Stimulated activated CD8-positive, alpha-beta memory T cell treated with anti-CD3 and anti-CD28 coated beads, Interleukin-4, amount 100 ng/mL, for 48 hours (primary cell): ENCODE measurements around the gene SAMD14.

Experiments used
- DNase-seq: peaks from one replicate; pipeline ENCODE4 v3.0.0-alpha.2; 2020

SAMD14 gene

DNA sequence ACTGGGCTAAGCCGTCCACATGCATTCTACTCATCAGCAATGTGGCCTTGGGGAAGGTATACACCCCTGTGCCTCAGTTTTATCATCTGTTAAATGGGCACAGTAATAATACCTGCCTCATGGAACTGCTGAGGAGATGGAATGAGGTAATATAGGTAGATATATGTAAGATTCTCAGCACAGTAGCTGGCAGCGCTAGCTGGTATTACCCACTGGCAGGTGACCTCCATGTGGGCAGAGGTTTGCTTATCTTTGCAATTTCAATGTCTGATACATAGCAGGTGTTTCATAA, 34.7 kb upstream of the SAMD14 start:
- no peak for DNase-seq

DNA sequence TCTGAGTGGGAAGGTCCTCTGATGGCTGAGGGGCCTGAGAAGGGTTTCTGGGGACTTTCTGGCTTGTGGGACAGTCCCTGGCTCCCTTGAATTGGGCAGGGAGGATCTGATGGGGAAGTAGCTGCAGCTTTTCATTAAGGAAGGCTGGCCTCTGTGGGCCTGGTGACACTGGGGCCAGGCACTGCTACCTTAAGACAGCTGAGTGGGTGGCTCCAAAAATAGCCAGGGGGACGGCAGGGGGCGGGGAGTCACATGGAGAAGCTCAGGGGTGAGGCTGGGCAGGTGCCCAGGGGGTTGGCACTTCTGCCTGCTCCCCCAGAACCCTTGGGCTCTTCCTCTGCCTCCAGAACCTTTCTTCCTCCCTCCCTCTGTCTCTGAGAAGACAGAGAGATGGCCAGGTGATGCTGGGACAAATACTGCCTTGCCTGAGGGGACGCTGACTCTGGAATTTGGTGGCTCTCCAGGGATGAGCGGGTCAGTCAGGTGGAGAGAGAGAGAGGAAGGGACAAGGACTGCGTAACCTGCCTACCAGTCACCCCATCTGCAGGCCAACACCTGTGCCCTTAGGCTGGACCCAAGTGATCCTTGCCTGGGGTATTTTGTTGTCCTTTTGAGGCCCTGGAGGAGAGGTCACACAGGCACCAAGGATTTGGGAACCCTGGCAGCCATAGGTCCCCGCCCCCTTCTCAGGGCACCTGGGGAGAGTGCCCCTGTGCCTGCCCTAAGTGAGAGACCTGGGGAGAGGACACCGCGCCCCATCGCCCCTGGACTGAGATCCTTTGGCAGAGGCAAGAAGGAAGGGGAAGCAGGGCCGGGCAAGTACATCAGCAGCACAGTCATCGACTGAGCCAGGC, 34.1 kb upstream of the SAMD14 start:
- no peak for DNase-seq

DNA sequence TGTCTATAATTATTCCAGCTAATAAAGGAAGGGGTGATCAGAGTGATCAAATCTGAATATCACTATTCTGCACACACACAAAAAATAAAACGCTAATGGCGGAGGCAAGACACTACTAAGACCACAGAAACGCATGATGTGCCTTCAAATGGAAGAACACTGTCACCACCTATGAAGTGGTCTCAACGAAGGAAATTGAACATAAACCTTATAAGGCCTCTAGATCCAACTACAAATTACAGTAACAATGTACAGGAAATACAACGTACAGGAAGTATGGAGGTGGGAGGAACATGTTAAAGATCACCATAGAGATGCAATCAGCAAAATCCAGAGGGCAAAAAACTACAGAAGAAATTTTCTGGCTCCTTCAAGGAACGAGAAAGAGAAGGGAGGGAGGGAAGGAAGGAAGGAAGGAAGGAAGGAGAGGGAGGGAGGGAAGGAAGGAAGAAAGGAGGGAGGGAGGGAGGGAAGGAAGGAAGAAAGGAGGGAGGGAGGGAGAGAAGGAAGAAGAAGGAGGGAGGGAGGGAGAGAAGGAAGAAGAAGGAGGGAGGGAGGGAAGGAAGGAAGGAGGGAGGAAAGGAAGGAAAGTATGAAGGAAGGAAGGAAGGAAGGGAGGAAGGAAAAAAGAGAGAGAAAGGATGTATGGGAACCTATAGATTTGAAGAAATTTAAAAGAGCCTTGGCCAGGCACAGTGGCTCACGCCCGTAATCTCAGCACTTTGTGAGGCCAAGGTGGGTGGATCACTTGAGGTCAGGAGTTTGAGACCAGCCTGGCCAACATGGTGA, 32.7 kb upstream of the SAMD14 start:
- DNase-seq = no peak

DNA sequence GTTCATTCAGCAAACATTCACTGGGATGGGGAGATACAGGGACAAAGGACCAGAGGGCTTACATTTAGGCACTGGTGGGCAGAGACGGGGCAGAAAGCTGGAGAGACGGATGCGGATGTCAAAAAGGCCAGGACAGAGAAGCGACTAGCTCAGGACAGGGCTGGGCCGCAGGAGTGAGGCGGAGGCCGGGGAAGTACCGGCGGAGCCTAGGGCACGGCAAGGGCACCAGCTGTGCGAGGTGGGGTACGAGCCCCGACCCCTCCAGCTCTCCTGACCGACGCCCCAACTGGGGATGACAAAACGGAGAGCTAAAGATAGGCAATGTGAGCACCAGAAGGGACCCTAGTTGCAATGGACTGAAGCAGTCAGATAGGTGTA, 31.9 kb upstream of the SAMD14 start:
- no peak for DNase-seq

DNA sequence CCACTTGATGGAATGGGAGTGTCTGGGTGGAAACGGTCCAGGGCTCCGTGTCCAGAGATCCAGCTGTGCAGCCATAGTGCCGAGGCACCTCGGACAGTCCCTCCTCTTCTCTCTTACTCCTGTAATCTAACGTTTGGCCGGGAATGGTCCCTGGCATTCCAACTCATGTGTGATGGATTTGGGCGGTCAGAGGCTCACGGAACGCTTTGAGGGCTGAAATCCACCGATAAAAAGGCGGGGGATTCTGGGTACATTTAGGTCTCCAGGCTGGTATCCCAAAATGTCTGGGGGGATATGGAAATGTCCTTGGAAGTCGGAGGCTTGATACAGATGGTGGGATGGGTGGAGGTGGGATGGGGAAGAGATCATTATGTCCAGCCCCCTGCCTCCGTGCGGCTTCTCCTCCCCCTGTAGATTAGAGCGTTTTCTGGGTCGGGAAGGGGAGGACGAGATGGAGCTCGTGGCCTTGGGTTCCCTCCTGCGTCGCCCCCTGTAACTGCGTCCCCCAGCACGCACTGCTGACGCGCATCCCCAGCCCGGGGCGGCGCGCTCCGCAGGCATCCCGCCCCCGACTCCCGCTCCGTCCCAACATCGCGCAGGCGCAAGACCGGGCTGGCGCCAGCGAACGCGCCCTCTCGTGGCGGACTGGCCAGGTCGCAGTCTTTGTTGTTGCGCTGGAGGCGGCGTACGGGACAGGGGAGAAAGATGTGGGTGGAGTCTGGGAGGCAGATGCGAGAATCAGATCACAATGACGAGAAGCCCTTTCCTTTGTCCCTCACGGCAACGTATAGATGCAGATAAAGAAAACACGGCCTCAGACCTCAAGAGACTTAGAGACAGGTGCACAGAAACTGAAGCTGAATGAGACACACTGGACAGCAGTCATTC, 31.3 kb upstream of the SAMD14 start:
- peak; percentile 97 for DNase-seq

DNA sequence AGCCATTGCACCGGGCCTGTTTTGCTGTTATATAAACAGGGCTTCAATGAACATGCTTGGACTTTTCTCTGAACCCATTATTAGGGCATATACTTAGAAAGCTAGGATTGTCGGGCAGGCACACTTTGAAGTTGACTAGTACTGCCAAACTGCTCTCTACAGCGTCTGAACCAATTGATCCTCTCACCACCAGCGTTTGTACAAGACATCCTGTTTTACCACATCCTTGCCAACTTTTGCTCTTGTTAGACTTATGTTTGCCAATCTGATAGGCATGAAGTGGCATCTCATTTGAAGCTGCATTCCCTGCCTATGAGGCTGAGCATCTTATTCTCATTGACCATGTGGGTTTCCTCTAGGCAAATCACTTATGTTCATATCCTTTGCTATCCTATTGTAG, 27.9 kb upstream of the SAMD14 start:
- DNase-seq = no peak

DNA sequence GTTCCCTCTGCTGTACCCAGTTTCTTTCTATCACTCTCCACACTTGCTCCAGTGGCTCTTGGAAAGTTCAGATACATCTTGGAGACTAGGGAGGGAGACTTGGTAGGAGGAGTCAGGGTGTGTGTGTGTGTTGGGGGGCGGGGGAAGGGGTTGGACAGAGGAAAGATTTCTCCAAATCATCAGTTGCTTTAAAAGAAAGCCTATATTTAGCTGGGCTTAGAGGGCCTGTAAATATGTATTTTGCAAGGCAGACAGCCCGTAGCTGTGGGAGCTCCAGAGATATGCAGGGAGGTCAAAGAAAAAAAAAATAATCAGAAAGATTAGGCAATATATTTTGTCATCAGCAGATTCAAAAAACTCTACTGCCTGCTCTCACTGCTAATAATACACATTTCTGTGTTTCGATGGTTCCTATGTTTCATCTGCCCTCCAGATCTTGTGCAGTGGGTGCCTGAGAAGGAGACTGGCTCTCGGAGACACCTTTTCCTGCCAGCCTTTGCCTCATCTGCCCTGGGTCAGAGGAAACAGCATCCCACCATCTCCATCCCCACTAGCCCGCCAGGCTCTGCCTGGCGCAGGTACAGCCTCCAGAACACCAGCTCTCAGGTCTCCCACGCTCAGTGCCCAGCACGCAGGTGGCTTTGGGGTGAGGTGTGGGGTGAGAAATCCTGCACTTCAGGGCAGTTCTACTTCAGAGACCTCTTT, 25.3 kb upstream of the SAMD14 start:
- no peak for DNase-seq

DNA sequence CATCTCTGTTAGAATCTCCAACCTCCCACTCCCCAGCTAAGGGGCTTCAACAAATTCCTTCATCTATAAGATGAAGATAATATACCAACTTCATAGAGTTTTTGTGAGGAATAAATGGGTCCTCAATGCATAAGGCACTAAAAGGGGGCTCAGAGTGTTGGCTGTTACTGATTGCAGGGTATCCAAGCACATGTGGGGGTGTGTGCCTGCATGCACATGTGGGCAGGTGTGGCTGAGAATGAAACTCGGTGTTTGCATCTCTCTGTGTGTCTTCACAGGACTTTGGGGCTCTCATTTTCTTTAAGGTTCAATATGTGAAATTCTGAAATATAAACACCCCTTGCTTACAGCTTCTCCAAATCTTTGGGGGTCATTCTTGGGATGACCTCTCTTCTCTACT, 24.6 kb upstream of the SAMD14 start:
- no peak for DNase-seq

DNA sequence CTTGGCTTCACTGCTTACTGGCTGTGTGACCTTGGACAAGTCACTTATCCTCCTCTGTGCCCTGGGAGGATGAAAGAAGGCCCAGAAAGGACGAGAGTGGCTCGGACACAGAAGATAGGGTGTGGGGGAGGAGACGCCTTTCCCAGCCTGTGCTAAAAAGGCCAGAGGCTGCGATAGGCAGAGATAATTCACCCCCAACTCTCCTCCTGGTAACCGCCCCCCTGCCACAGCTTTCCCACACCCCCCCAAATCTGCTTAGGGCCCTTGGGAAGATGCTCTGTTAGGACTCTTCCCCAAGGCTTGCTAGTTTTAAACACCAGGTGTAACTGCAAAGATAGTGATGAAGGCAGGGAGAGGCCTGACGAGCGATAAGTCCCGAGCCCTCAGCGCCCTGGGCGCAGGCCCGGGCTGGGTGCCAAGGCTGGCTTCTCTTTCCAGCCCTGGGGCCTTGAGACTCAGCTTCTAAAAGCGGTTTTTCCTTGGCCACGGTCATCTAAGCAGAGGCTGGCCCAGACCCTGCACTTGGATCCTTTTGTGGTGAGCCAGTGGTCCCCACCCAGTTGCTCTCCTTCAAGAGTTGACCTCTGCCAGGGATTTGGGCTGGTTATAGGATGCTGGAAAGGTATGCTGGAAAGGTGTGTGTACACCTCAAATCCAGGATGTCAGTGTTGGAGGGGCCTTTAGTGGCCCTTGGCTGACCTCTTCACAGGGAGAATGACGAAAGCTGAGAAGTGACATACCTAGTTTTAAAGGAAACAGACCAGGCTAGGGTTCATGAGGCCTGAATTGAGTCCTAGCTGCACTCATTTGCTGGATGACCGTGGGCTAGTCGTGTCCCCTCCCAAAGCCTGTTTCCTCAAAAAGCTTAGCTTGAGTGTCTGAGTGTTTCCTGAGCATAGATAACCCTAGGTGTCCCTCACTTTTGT, 24.0 kb upstream of the SAMD14 start:
- DNase-seq = no peak

DNA sequence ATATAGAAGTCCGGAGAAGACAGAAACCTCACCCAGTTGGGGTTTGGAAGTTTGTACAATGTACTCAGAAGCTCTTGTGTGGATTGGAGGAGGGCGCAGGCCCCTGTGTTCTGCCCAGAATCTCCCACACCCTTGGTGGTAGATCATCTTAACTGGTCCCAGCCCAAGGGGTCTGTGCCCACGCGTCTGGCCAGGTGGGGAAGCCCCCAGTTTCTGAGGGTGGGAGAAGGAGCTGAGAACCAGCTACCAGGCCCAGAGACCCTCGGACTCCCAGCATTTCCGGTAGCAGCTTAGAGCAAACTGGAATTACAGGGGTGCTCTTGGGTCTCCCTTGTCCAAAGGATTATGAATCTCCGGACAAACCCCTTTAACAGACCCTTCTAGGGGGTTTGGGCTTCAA, 22.8 kb upstream of the SAMD14 start:
- DNase-seq = no peak

DNA sequence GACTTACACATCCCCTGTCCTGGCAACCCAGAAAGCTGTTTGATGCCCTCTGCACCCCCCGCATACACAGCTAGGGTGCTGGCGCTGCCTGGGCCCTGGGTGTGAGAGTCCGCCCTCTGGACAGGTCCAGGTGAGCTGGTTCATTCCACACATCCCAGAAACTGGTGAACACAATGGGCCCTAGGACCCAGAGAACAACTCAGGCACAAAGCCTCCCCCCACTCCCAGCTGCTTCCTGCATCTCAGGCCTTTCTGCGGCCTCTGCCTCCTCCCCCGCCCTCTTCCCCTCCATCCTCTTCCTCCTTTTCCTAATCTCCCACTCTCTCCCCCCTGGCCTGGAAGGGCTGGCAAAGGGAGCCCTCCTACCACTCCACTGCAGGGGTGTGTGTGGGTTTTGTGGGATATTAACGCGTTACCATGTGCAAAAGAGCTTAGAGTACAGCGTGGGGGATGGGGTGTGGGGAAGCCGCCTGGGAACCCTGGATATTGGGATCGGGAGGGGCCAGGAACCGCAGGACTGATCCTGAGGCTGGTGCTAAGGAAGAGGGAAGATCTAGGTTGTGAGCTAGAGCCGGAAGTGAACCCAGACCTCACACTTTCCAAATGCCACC, 22.1 kb upstream of the SAMD14 start:
- peak; percentile 72 for DNase-seq

DNA sequence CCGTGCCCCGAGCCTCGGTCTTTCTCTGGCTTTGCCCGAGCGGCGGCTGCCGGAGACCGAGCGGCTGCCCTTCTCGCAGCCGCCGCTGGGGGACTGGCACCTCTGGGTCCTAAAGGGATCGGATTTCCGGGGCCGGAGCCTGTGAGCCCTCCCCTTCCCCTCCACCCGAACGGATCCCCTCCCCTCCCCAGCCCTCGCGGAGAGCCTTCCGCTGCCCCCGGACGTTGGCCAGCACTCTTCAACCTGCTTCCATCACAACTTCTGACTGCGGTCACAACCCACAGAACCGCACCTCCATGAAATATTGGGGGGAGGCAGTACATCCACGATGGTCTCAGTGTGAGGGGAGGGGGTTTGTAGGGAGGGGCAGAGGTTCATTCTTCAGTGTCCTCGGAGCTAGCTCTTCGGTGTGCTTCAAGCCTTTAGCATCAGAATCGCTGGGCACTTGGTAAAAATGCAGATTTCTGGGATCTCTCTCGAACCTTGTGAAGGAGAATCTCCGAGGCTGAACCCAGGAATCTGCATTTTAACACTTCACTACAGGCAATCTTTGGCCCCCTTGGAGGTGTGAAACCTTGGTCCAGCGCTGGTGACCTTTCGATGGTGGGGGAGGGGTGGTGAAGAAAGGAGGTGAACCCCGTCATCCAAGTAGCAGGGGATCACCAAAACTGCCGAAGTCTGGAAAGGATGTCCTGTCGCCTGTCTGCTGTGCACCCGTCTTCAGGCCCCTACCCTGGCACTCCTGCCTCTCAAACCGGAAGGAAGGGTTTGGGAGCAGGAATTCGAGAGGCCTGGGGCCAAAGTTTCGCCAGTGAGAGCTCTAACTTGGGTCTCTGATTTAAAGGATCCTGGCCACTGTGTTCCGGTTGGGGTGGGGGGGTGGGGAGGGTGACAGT, 21.3 kb upstream of the SAMD14 start:
- DNase-seq = peak; percentile 92

DNA sequence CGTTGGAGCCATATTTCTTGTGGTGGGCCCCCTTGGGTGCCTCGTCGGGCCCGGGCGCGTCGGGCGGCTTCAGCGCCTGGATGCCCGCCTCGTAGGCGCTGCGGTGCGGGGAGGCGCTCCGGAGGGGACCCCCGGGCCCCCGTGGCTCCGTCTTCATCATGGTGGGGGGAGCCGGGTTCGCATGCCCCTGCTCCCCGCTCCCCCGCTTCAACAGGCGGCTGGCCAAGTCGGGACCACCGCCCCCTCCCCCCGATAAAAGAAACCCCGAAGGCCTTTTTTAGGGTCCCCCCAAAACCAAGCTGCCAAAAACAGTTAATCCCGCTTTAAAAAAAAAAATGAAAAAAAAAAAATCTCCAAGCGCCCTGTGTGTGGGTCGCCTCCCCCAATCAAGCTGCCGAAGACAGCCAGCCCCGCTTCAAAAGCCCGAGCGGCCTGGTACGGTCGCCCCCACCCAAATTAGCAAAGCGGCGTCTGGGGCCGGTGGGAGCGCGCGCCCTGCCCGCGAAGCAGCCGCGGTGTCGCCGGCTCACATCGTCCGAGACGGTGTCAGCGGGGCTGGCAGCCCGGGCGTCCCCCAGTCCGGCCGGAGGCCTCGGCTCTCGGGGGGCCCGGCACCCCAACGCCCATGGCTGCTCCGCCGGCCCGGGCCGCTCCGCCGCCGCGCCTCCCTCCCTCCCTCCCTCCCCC, 20.5 kb upstream of the SAMD14 start, which contains the start of gene PPP1R9B:
Gene PPP1R9B, minus strand, starts transcription at position 324 of the 687 bp plus-strand sequence. Its CDS starts 164 bp downstream, at position 160.
- DNase-seq = no peak

DNA sequence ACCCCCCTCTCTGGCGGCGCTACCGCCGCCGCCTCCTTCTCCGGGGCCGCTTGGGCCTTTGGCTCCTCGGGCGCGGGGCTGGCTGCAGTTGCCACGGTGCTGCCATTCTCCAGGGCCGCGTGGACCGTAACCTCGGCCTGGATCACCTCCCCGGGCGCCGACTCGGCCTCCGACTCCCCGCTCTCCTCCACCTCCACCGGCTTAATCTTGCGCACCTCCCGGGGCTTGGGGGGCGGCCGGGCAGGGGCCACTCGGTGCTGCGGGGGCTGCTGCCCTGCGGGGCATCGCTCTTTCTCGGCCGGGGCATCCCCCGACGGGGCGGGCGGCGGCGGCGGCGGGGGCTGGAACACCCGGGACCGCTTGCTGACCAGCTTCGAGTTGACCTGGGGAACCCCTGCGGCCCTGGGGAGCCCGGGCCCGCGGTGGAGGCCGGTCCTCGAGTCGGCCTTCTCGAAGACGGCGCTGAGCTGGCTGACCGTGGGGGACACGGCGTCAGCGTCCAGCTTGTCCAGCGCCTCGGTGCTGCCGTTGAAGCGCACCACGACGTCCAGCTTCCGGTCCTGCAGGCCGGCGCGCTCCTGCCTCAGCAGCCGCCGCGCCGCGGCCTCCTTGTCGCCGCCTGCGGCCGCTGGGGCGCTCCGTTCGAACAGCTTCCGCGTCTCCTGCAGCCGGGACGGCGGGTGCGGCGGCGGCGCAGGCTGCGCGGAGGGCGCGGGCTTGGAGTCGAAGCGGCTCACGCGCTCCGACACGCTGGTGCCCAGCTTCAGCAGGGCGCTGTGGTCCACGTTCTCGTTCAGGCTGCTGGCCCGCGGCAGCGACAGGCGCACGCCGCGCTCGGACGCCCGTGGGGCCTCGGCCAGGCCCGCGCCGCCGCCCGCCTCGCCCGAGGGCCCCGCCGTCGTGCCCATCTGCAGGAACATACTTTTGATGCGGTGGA, 19.7 kb upstream of the SAMD14 start:
- peak; percentile 65 for DNase-seq

DNA sequence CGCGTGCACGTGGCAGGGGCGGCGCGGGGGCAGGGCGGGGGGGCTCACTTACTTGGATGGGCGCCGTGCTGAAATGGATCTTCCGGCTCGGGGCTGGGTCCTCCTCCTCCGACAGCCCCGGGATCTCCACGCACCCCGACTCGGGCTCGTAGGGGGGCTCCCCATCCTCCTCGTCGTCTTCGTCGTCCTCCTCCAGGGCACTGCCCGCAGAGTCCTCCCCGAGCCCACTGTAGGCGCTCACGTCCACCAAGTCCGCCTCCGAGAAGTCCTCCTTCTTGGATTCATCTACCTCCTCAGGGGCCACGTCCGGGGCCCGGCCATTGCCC, 19.1 kb upstream of the SAMD14 start:
- DNase-seq = no peak

DNA sequence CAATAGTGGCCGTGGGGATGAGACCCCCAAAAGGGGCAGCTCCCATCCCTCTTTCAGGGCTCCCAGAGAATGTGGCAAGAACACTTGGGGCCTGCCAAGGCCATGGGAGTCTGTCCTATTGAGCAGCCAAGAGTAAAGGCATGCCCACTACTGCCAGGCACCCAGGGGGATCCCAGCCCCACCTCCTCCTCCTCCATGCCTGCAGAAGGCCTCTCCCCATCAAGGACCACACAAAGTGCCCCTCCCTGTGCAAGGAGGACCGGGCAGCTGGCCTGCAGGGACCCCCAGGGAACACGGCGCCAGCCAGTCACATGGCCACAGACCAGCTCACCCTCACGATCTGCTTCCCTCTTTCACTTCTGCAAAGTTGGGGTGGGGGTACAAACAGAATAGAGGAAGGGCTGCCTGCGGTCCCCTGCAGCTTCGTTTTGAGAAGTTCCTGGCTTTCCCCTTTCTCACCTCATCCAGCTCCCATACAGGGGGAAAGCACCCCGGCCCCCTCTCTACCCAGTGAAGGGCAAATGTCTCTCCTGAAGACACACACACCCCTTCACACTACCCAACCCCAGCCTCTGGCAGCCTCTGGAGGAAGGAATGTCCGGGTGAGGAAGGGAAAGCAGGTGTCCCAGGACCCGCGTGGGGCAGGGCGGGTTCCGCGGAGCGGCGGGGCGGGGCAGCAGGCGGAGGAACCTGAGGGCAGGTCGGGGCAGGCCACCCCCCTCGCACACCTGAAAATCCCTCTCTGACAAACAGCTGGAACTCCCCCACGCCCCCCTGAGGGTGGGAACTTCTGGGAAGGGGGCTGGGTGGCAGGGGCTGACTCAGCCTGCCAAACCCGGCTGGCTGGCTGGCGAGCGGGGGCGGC, 18.5 kb upstream of the SAMD14 start:
- DNase-seq = peak; percentile 87

DNA sequence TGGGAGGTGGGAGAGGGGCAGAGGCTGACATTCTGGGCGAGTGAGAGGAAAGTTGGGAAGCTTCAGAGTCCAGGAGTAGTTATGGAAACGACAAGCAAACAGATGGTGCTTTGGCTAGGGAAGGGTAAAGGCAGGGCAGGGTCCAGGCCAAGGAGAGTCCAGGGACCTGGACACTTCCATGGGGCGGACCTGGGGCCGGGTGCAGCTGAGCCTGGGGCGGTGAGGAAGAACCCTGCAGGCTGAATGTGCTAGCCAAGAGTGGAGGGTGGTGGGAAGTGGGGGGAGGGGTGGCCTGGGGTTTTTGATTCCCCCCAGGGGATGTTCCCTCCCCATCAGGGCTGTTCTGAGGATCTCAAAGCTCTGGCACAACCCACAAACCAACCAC, 17.9 kb upstream of the SAMD14 start:
- DNase-seq = no peak
